ENCODE data around the gene ARID5A. TPM values are rescaled to one million over a fixed set of nuclear protein-coding genes. Genes with fewer than 3 reads are reported as not detected.

The ARID5A gene
- total and polyA plus RNA-seq, 9 of the 15 experiments (the other 6 are each of a cell fraction or from before 2014, with no cell fraction given), result 0.14 to 12.5 (median 3.0) TPM

GRCh38 chr2:96512341-96512740, 24.2 kb upstream of the ARID5A start (continued):
- TF ChIP-seq REST (IDR thresholded peaks at IDR 0.05; ENCODE audit: borderline replicate concordance), result no peak
- no peak for TF ChIP-seq REST (CRISPR knock-in tag; IDR thresholded peaks at IDR 0.05; ENCODE audit: low read depth)
- TF ChIP-seq ETV6 (IDR thresholded peaks at IDR 0.05; ENCODE audit: borderline replicate concordance in 1 of 2, low read depth in 2 of 2, low read length in 1 of 2), result no peak
- TF ChIP-seq ETV6 (CRISPR knock-in tag; IDR thresholded peaks at IDR 0.05; ENCODE audit: borderline replicate concordance), result no peak
- no peak for TF ChIP-seq MECOM (CRISPR knock-in tag; IDR thresholded peaks at IDR 0.05)
- no peak for TF ChIP-seq TSC22D4 (tag; IDR thresholded peaks at IDR 0.05)
- no peak for TF ChIP-seq PKNOX1 (IDR thresholded peaks at IDR 0.05)
- TF ChIP-seq ZBTB9 (CRISPR knock-in tag; IDR thresholded peaks at IDR 0.05), result no peak
- TF ChIP-seq ZNF699 (CRISPR knock-in tag; IDR thresholded peaks at IDR 0.05; ENCODE audit: insufficient replicate concordance), result no peak
- no peak for TF ChIP-seq ZNF655 (CRISPR knock-in tag; IDR thresholded peaks at IDR 0.05)
- no peak for TF ChIP-seq RCOR1 (IDR thresholded peaks at IDR 0.05; ENCODE audit: borderline replicate concordance in 1 of 2, low read depth in 2 of 2, low read length in 2 of 2)
